C4-2B (cell line): ENCODE measurements around the gene RNF166.

Experiments used
- ZFX ChIP-seq: fragments of 450-650 bp; IDR thresholded peaks from 2 replicates; pipeline ENCODE4 v1.6.1; 2017
- TF ChIP-seq, protein P1 (sequence below): fragments of 450-650 bp; conservative IDR thresholded peaks from 2 replicates; pipeline ENCODE4 v1.5.1; 2017; ENCODE audit warnings: mild to moderate bottlenecking

GRCh38 chr16:88698646-88699045 lies 7.6 kb downstream of the RNF166 start:
- TF ChIP-seq, protein P1, sequence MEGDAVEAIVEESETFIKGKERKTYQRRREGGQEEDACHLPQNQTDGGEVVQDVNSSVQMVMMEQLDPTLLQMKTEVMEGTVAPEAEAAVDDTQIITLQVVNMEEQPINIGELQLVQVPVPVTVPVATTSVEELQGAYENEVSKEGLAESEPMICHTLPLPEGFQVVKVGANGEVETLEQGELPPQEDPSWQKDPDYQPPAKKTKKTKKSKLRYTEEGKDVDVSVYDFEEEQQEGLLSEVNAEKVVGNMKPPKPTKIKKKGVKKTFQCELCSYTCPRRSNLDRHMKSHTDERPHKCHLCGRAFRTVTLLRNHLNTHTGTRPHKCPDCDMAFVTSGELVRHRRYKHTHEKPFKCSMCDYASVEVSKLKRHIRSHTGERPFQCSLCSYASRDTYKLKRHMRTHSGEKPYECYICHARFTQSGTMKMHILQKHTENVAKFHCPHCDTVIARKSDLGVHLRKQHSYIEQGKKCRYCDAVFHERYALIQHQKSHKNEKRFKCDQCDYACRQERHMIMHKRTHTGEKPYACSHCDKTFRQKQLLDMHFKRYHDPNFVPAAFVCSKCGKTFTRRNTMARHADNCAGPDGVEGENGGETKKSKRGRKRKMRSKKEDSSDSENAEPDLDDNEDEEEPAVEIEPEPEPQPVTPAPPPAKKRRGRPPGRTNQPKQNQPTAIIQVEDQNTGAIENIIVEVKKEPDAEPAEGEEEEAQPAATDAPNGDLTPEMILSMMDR = no peak
- no peak for TF ChIP-seq ZFX
